Prostate gland (tissue), 2 donors: ENCODE measurements around the gene ASPSCR1.

Experiments
- POLR2A ChIP-seq: fragments of 450-650 bp; IDR thresholded peaks from one replicate; pipeline ENCODE4 v1.6.1; 2016; ENCODE audit warnings: antibody characterized with exemption, mild to moderate bottlenecking
- POLR2AphosphoS5 ChIP-seq: sonication (generic); formaldehyde crosslinking; IDR thresholded peaks from one replicate; pipeline ENCODE4 v1.6.1; 2017; ENCODE audit warnings: antibody characterized with exemption
- TF ChIP-seq, protein P1 (sequence below), 4 experiments: fragments of 200-600 bp in 2 of 4; fragments of 450-650 bp in 2 of 4; sonication (generic) in 2 of 4; IDR thresholded peaks; 1 replicate in 3 of 4; 2 replicates in 1 of 4; pipeline ENCODE4 v1.5.1; 2016 to 2019; ENCODE audit warnings: antibody characterized with exemption in 4 of 4, mild to moderate bottlenecking in 2 of 4, moderate library complexity in 2 of 4

DNA sequence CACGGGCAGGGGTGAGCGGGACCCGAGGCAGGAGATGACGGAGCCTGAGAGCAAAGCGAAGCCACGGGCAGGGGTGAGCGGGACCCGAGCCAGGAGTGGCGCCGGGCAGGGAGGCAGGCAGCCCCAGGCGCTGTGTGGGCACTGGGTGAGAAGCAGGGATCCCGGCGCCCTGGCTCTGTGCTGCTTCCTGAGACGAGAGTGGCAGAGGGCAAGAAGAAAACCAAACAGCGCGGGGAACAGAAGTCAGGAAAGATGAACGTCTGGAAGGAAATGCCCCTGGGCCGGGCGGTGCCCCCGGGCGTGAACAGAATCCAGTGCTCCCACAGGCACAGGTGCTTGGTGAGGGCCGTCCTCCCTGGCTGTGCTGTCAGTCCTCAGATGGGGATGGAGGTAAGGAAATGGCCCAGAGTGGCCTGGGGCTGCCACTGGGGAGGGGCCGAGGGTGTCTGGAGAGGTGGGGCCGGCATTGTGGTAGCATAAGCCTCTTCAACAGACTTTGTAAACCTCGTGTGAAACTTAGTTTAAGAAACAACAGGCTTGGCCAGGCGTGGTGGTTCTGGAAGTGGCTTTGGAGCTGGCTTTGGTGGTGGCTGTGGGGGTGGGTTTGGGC, 9.8 kb downstream of the ASPSCR1 start:
- TF ChIP-seq, protein P1, sequence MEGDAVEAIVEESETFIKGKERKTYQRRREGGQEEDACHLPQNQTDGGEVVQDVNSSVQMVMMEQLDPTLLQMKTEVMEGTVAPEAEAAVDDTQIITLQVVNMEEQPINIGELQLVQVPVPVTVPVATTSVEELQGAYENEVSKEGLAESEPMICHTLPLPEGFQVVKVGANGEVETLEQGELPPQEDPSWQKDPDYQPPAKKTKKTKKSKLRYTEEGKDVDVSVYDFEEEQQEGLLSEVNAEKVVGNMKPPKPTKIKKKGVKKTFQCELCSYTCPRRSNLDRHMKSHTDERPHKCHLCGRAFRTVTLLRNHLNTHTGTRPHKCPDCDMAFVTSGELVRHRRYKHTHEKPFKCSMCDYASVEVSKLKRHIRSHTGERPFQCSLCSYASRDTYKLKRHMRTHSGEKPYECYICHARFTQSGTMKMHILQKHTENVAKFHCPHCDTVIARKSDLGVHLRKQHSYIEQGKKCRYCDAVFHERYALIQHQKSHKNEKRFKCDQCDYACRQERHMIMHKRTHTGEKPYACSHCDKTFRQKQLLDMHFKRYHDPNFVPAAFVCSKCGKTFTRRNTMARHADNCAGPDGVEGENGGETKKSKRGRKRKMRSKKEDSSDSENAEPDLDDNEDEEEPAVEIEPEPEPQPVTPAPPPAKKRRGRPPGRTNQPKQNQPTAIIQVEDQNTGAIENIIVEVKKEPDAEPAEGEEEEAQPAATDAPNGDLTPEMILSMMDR (IDR thresholded peaks at IDR 0.05): no peak
- TF ChIP-seq POLR2A: no peak
- TF ChIP-seq POLR2AphosphoS5: no peak
